GM04503 (cell line): ENCODE measurements around the gene EHMT1.
"Not testable (repeated sequence)": the region's sequence is repeated elsewhere in the genome, so short reads cannot be mapped to it uniquely, and the experiment has no call there.

ENCODE experiments used
- DNase-seq: peaks from one replicate; pipeline ENCODE4 v3.0.0-alpha.2; 2012; ENCODE audit warnings: low read depth

EHMT1 gene

DNA sequence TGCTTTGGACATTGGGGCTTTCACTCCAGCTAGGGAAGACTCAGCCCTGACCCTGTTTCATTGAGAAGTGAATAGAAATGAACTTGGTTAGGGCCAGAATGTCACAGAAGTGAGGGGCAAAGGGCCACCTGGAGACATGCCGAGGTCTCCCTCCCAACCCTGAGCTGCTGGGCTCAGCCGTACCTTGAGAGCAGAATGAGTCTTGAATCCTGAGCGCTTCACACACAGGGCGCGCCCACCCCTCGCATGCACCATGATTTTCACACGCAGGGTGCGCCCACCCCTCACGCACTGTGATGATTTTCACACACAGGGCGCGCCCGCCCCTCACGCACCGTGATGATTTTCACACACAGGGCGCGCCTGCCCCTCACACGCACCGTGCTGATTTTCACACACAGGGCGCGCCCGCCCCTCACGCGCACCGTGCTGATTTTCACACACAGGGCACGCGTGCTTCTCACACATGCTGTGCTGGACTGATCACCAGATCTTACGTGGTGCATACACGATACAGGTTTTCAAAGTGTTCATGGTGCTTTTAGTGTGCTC, 99.0 kb downstream of the EHMT1 start:
- DNase-seq, result no peak

DNA sequence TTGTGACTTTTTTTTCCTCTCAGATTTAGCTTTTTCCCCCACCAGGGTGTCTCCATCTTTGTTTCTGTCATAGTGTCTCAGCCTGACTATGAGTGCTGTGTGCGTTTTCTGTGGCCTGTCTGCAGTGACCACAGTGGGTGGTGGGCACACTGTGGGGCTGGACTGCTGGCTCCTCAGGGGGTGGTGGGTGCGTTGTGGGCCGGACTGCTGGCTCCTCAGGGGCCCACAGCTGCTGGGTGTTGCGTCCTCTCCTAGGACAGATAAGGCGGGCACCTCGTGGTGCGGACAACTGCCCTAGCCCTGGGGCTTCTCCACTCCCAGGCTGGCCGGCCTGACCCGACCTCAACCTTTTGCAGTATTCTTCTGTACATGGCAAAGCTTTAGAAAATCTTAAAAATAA, 100.4 kb downstream of the EHMT1 start:
- DNase-seq, result no peak

DNA sequence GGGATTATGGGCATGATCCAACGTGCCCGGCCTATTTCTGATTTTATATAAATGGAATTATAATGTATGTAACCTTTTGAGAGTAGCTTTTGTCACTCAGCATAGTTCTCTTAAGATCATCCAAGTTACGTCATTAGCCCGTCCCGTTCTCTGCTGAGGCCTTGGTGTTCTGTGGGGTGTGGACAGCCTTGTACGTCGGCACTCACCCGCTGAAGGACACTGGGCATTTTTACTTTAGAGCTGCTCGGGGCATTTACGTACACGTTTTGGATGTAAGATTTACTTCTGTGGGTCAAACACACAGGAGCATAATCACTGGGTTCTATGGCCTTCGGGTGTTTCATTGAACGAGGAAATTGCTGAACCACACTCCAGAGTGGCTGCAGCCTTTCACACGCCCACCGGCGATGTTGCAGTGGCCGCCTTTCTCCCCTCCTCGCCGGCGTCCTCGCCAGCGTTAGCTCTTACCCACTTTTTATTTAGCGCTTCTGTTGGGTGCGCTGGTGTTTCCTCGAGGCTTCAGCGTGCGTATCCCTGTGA, 101.8 kb downstream of the EHMT1 start:
- no peak for DNase-seq

DNA sequence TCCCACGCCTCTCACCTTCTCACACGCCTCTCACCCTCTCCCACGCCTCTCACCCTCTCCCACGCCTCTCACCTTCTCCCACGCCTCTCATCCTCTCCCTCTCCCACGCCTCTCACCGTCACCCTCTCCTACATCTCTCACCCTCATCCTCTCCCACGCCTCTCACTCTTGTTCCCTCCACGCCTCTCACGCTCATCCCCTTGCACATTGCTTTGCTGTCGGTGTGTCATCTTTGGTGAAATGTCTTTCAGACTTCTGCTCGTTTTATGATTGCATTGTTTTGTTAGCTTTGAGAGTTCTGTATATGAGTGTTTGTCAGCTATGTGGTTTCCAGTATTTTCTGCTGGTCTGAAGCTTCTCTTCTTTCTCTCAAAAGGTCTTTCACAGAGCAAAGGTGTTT, 102.7 kb downstream of the EHMT1 start:
- no peak for DNase-seq

DNA sequence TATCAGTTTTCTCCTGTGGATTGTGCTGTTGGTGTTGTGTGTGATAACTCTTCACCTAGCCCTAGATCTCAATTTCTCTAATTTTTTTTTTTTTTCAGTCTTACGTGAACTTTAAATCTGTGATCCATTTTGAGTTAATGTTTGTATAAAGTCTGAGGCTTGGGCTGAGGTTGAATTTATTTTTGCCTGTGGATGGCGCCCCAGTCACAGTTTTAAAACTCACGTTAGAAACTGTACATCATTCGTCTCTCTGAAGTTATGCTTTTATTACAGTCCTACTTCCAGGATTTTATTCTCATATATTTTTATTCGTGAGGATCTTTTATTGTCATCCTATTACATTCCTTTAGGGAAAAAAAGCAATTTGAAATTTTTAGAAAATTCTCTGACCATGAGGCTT, 103.1 kb downstream of the EHMT1 start:
- DNase-seq, result no peak

DNA sequence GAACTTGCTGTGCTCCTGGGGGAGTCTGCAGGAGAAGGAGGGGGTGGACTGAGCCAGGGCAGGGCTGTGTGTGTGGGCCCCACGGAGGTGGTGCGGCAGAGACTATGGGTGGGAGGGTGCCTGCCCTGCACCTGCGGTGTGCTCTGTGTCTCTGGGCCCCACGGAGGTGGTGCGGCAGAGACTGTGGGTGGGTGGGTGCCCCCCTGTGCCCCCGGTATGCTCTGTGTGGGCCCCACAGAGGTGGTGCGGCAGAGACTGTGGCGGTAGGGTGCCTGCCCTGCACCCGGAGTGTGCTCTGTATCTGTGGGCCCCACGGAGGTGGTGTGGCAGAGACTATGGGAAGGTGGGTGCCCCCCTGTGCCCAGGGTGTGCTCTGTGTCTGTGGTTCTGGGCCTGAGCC, 103.7 kb downstream of the EHMT1 start:
- no peak for DNase-seq

DNA sequence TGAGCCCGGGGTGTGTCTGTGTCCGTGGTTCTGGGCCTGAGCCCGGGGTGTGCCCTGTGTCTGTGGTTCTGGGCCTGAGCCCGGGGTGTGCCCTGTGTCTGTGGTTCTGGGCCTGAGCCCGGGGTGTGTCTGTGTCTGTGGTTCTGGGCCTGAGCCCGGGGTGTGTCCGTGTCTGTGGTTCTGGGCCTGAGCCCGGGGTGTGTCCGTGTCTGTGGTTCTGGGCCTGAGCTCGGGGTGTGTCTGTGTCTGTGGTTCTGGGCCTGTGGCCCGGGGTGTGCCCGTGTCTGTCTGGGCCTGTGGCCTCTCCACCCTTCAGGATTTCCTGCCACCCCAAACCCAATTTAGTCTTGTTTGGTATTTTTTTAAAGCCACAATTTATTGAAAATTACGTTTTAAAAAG, 104.6 kb downstream of the EHMT1 start:
- DNase-seq, result not testable (repeated sequence)

DNA sequence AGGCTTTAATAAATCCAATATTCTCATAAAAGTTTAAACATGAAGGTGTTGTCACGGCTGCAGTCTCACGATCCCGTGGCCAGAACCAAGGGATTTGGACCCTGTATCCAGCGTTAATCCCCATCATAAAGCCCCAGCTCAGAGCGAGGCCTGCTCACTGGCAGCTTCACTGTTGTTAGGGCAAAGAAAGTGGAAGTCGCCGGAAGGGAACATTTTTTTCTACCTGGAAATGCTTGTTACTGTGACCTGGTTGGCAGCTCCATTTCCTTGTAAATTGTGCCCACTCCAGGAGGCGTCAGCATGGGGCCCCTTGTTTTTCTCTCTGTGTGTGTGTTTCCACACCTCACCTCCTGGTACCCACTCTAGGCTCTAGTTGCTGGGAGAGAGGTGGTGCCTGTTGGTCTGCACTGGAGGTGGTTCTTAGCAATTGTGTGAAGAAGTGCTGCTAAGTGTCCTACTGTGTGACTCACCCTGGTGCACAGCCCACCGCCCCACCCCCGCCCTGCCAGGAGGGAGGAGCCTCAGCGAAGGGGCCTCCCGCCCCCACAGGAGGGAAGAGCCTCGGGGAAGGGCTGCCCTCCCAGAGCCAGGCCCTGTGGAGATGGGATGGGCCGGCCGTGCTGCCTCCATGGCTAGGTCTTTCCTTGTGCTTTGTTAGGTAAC, 105.1 kb downstream of the EHMT1 start:
- no peak for DNase-seq

DNA sequence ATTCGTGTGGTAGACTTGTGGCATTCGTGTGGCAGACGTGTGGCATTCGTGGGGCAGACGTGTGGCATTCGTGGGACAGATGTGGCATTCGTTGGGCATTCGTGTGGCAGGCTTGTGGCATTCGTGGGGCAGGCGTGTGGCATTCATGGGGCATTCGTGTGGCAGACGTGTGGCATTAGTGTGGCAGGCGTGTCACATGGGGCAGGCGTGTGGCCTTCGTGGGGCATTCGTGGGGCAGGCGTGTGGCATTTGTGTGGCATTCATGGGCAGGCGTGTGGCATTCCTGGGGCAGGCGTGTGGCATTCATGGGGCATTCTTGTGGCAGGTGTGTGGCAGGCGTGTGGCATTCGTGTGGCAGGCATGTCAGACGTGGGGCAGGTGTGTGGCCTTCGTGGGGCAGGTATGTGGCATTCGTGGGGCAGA, 106.0 kb downstream of the EHMT1 start:
- no peak for DNase-seq

DNA sequence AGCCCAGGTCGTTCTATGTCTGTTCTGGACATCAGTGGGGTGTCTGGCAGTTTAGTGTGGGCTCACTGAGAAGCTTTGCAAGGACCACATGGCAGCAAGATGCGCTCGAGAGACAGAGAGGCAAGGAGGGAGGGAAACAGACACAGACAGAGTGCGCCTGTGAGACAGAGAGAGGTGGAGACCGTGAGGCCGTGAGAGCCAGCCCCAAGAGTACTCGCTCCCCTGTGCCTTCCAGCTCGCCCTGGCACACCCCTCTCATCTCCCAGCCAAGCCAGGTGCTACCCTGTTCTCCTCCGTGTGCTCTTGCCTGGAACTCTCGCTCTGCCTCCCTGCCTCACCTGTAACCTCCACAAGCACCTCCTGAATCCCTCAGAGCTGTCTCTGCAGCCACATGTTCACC, 106.8 kb downstream of the EHMT1 start:
- no peak for DNase-seq

DNA sequence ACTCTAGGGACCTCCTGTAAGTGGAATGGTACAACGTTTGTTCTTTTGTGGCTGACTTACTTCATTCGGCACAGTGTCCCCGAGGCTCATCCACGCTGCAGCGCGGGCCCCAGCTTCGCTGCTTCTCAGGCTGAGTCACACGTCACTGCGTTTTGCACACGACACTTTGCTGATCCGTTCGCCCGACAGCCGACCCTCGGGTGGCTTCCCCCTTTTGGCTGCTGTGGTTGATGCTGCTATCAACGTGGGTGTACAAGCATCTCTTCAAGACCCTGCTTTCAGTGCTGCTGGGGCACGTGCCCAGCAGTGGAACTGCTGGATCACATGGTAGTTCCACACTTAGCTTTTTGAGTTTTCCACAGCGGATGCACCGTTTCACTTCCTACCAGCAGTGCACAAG, 107.5 kb downstream of the EHMT1 start:
- DNase-seq, result not testable (repeated sequence)

DNA sequence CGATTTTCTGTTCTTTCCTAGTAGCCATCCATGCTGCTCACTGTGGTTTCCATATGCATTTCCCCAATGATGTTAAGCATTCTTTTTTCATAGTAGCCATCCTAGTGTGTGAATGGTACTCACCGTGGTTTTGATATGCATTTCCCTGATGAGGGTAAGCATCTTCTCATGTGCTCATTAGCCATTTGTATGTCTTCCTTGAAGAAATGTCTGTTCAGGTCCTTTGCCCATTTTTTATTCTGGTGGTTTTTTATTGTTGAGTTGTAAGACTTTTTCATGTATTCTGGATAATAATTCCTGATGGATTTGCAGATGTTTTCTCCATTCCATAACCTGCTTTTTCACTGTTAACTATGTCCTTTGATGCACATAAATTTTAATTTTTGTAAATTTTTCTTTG, 108.0 kb downstream of the EHMT1 start:
- no peak for DNase-seq

DNA sequence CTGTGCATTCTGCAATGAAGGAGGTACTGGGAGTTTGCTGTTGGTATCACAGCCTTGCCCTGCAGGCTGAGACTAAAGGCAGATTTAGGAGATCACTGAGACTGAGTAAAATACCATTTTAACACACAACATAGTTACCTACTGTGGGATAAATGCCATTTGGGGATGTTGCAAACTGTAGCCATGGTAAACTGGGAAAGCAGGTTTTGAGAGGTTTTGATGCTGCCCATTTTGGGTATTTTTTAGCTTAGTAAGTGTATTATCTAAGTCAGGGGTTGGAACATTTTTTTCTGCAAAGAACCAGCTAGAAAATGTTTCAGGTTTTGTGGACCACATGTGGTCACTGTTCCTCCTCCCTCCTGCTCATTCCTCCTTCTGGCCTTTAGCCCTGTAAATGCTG, 108.9 kb downstream of the EHMT1 start:
- no peak for DNase-seq

DNA sequence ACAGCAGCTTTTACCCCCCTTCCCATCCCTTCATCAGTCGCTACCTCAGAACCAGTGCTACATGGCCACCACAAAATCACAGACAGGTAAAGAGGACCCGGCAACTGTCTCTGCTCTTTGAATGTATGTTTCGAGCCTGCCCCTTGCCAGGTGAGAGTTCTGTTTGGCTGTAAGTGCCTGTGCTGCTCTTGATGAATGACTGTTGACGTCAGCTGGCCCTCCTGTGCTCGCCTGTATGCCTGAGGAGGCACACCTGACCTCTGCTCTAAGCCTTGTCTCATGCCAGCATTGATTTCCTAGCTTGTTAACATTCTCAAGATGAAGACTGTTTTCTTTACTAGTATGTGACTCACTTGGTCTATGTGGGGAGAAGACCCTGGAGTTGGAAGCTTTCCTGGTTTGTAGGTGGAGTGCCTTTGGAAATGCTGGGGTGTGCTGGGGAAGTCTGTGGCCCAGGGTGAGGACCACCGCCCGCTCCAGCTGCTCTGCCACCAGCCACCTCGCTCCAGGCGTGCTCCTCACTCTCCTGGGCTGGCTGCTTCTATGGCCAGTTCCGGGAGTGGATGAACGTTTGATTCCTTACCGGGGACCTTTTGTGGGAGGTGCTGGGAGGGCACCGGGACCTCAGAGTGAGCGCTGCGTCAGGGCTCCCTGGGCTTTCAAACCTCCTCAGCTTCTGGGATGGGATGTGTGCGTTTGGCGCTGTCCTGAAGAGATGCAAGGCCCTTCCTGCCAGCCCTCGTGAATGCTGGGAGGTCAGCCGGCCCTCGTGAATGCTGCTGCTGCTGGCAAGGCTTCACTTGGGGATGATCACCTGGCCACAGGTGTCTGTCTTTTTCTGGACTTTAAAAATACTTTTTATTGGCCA, 109.9 kb downstream of the EHMT1 start:
- no peak for DNase-seq

DNA sequence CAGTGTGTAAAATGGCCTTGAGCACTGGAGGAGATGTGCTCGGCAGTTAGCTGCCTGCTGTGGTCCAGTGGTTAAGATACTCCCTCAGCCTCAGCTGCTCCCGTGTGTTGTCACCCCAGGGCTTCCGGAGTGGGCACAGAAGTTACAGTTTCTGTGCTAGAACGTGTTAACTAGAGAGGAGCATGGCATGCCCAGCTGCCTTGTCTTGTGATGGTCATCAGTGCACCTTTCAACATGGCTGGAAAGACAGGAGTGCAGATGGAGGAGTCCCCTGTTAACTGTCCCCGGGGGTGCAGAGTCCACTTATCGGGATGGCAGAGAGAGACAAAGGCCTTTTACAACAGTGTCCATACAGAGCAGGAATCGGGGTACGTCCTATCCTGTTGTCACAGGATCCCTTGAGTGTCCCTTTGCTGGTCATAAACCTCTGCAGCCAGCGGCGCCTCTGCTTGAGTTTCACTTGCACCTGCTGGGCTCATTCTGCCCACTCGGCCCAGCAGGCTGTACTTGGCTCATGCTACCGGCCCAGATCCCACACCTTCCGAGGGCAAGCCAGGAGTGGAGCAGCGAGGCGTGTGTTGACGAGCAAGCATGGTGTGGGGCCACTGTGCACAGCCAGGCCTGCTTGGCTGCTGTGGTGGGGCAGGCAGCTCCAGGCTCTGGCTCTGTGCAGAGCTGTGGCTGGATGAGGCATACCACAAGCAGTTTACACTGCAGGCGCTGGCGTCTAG, 112.6 kb downstream of the EHMT1 start:
- no peak for DNase-seq

DNA sequence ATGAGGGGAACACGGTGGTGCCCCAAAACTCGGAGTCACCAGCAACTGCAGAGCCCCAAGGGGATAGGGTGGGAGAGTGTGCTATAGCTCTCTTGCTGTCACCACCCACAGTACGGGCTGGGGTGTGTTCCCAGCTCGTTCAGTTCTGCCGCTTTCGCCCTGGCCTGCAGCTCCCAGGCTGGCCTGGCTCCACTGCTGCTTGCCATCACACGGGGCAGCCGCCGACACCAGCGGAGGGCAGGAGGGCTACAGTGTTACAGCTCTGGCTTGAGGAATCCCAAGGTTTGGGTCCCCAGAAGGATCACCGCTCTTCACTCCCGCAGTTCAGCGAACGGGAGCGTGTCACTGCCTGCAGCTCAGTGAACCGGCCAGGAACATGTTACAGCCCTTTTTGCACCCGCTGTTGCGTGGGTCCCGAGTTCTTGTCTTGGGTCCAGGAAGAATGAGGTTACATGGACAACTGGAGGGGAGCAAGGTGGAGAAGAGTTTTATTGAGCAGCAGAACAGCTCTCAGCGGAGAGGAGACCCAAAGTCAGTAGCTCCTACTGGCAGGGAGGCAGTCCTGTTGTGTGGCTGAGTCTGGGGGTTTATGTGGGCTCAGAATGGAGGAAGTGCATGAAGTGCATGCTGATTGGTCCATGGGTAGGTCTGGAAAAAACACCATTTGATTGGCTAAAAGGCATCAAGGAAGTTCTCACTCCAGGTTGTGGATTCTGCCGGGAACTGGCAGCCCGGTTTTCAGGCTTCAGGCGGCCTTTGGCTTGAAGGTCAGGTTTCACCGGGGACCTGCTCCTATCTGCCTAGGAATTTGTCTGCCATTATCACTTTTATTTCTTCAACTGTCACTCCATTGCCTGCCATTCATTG, 113.4 kb downstream of the EHMT1 start:
- DNase-seq, result no peak

DNA sequence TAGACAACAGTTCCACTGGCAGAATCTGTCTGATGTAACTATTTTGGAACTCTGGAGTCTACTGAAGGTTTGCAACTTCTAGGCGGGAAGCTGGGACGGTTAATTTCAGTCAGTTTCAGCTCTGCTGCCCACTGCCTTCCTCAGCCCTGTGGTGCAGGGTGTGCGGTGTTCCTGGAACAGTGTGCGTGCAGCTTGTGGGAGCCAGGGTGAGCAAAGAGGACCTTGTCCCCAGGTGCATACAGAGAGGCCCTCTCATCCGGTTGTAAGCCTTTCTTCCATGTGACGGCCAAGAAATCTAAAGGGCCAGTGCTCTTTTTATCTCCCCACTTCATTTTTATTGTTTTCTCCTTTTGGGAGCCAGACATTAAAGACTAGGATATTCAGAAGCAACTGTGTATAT, 114.6 kb downstream of the EHMT1 start:
- no peak for DNase-seq

DNA sequence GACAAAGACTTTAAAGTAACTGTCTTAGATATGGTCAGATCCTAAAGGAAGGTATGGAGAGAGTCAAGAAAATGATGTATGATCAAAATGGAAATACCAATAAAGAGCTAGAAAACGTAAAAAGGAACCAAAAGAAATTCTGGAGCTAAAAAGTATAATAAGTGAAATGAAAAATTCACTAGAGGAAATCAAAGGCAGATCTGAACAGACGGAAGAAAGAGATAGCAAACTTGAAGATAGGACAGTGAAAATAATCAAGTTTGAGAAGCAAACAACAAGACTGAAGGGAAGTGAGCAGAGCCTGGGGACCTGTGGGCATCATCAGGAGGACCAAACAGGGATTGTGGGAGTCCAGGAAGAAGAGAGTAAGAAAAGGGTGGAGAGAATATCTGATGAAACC, 115.4 kb downstream of the EHMT1 start:
- no peak for DNase-seq

DNA sequence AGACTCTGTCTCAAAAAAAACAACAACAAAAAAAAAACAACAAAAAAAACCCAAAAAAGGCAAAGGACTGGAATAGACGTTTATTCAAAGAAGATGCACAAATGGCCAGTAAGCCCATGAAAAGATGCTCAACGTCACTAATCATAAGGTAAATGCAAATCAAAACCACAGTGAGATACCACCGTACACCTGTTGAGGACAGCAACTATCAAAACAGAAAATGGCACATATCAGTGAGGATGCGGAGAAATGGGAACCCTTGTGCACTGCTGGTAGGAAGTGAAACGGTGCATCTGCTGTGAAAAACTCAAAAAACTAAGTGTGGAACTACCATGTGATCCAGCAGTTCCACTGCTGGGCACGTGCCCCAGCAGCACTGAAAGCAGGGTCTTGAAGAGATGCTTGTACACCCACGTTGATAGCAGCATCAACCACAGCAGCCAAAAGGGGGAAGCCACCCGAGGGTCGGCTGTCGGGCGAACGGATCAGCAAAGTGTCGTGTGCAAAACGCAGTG, 119.4 kb downstream of the EHMT1 start:
- not testable (repeated sequence) for DNase-seq

DNA sequence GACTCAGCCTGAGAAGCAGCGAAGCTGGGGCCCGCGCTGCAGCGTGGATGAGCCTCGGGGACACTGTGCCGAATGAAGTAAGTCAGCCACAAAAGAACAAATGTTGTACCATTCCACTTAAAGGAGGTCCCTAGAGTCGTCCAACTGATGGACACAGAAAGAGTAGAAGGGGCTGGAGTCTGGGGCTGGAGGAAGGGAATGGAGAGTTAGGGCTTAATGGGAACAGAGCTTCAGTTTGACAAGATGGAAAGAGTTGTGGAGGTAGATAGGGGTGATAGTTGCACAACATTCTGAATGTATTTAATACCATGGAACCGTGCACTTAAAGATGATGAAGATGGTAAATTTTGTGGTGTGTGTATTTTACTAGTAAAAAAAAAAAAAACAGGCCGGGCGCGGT, 119.9 kb downstream of the EHMT1 start:
- DNase-seq, result no peak
